K562 (cell line): Measurements from ENCODE around the gene CLDN15. TPM values are rescaled to one million over a fixed set of nuclear protein-coding genes. Genes with fewer than 3 reads are reported as not detected.

Experiments
- CEBPG ChIP-seq, 3 experiments: fragments of 200-800 bp in 1 of 3; sonication (Bioruptor generic) in 1 of 3; sonication (generic) in 1 of 3; formaldehyde crosslinking in 1 of 3; IDR thresholded peaks in 2 of 3; conservative IDR thresholded peaks in 1 of 3; 2 replicates each; pipeline versions ENCODE4 v1.6.1 to v1.8.0; 2016 to 2022; ENCODE audit warnings: missing compliant biosample characterization in 2 of 3, missing genetic modification characterization in 2 of 3, mild to moderate bottlenecking in 1 of 3, missing genetic modification reagents in 1 of 3
- COPS2 ChIP-seq: fragments of 450-650 bp; conservative IDR thresholded peaks from 2 replicates; pipeline ENCODE4 v1.6.1; 2016; ENCODE audit warnings: mild to moderate bottlenecking, moderate library complexity
- FOS ChIP-seq: IDR thresholded peaks from 3 replicates; pipeline ENCODE4 v1.6.1; 2011; ENCODE audit not compliant: insufficient read length; ENCODE audit errors: extremely low read depth
- KHSRP ChIP-seq: fragments of 450-650 bp; IDR thresholded peaks from 2 replicates; pipeline ENCODE4 v1.6.1; 2017
- KLF1 ChIP-seq: fragments of 450-650 bp; IDR thresholded peaks from 2 replicates; pipeline ENCODE4 v1.6.1; 2016; ENCODE audit warnings: missing genetic modification characterization, missing compliant biosample characterization
- LEF1 ChIP-seq: fragments of 450-650 bp; IDR thresholded peaks from 2 replicates; pipeline ENCODE4 v1.6.1; 2016; ENCODE audit warnings: mild to moderate bottlenecking
- NEUROD1 ChIP-seq: fragments of 150-350 bp; IDR thresholded peaks from 2 replicates; pipeline ENCODE4 v1.6.1; 2014; ENCODE audit warnings: borderline replicate concordance, low read length, low read depth; ENCODE audit not compliant: partially characterized antibody
- NONO ChIP-seq, 2 experiments: fragments of 200-400 bp in 1 of 2; fragments of 450-650 bp in 1 of 2; formaldehyde crosslinking in 1 of 2; IDR thresholded peaks; 2 replicates each; pipeline ENCODE4 v1.6.1; 2017; ENCODE audit warnings: low read depth in 2 of 2, mild to moderate bottlenecking in 2 of 2, moderate library complexity in 2 of 2, low read length in 1 of 2
- POLR2AphosphoS5 ChIP-seq: IDR thresholded peaks from 2 replicates; pipeline ENCODE4 v1.6.1; 2011; ENCODE audit warnings: mild to moderate bottlenecking, low read depth, low read length, moderate library complexity; ENCODE audit not compliant: control insufficient read depth, insufficient read depth
- POU5F1 ChIP-seq: fragments of 150-350 bp; IDR thresholded peaks from 2 replicates; pipeline ENCODE4 v1.6.1; 2014; ENCODE audit warnings: borderline replicate concordance, low read length, low read depth, mild to moderate bottlenecking; ENCODE audit not compliant: partially characterized antibody
- RCOR1 ChIP-seq, 2 experiments: IDR thresholded peaks; 2 replicates each; pipeline ENCODE4 v1.6.1; 2012; ENCODE audit warnings: low read depth in 2 of 2, low read length in 2 of 2, borderline replicate concordance in 1 of 2, improper control_type of control experiment in 1 of 2
- TAF1 ChIP-seq: IDR thresholded peaks from 2 replicates; pipeline ENCODE4 v1.6.1; 2011; ENCODE audit warnings: mild to moderate bottlenecking, low read length, moderate library complexity; ENCODE audit not compliant: insufficient read depth, control insufficient read depth, severe bottlenecking; ENCODE audit errors: extremely low read depth
- ZNF436 ChIP-seq: fragments of 250-450, 450-650 bp; sonication (Bioruptor Pico); formaldehyde crosslinking; IDR thresholded peaks from 2 replicates; pipeline ENCODE4 v1.7.0; 2020; ENCODE audit warnings: mild to moderate bottlenecking
- ZNF551 ChIP-seq: fragments of 250-450 bp; sonication (Bioruptor Pico); IDR thresholded peaks from 2 replicates; pipeline ENCODE4 v1.5.0; 2021; ENCODE audit warnings: mild to moderate bottlenecking, moderate library complexity
- ZNF57 ChIP-seq: fragments of 450-650 bp; formaldehyde crosslinking; IDR thresholded peaks from 2 replicates; pipeline ENCODE4 v1.4.0; 2020; ENCODE audit warnings: mild to moderate bottlenecking, moderate library complexity
- ZNF586 ChIP-seq: fragments of 450-650 bp; formaldehyde crosslinking; conservative IDR thresholded peaks from 2 replicates; pipeline ENCODE4 v1.4.0; 2020; ENCODE audit warnings: mild to moderate bottlenecking, moderate library complexity
- polyA plus RNA-seq, 8 experiments: library from polyadenylated mRNA; depleted of rRNA in 4 of 8; stranded (reverse) in 5 of 8; unstranded in 3 of 8; fragments of >200 nt; fragmentation: Nextera tagmentation in 2 of 8; fragmentation: Illumina TruSeq in 1 of 8; extraction: Ambion mirVana in 2 of 8; extraction: Trizol in 1 of 8; gene quantifications; 2 replicates each; pipeline versions ENCODE4 v1.2.1 to v1.2.3, GENCODE V29; 2011 to 2014; ENCODE audit warnings: inconsistent platforms in 1 of 8, missing spikeins in 1 of 8
- total RNA-seq, 7 experiments: library from RNA; depleted of rRNA in 6 of 7; stranded (reverse); fragments of >200 nt in 6 of 7; fragmentation: Illumina TruSeq in 2 of 7; extraction: Trizol in 2 of 7; gene quantifications; 2 replicates each; pipeline versions ENCODE4 v1.2.1 to v1.2.3, GENCODE V29; 2011 to 2021; ENCODE audit warnings: low replicate concordance in 1 of 7
- TF ChIP-seq, protein P1 (sequence below): sonication (generic); formaldehyde crosslinking; IDR thresholded peaks from 2 replicates; pipeline ENCODE4 v1.8.0; 2022; ENCODE audit warnings: missing genetic modification reagents, mild to moderate bottlenecking, borderline replicate concordance
- TF ChIP-seq, protein P2 (sequence below): fragments of 200-800 bp; sonication (Bioruptor generic); IDR thresholded peaks from 2 replicates; pipeline ENCODE4 v1.6.1; 2017; ENCODE audit warnings: missing genetic modification characterization, missing compliant biosample characterization
- TF ChIP-seq, protein P3 (sequence below): fragments of 450-650 bp; IDR thresholded peaks from 2 replicates; pipeline ENCODE4 v1.6.1; 2018; ENCODE audit not compliant: partially characterized antibody

CLDN15 gene
- total and polyA plus RNA-seq, 9 of the 15 experiments (the other 6 are each of a cell fraction or from before 2014, with no cell fraction given) = 0.32 to 14.5 (median 7.4) TPM

- TF ChIP-seq, protein P1, sequence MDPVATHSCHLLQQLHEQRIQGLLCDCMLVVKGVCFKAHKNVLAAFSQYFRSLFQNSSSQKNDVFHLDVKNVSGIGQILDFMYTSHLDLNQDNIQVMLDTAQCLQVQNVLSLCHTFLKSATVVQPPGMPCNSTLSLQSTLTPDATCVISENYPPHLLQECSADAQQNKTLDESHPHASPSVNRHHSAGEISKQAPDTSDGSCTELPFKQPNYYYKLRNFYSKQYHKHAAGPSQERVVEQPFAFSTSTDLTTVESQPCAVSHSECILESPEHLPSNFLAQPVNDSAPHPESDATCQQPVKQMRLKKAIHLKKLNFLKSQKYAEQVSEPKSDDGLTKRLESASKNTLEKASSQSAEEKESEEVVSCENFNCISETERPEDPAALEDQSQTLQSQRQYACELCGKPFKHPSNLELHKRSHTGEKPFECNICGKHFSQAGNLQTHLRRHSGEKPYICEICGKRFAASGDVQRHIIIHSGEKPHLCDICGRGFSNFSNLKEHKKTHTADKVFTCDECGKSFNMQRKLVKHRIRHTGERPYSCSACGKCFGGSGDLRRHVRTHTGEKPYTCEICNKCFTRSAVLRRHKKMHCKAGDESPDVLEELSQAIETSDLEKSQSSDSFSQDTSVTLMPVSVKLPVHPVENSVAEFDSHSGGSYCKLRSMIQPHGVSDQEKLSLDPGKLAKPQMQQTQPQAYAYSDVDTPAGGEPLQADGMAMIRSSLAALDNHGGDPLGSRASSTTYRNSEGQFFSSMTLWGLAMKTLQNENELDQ (CRISPR knock-in tag) = no peak
- TF ChIP-seq, protein P2, sequence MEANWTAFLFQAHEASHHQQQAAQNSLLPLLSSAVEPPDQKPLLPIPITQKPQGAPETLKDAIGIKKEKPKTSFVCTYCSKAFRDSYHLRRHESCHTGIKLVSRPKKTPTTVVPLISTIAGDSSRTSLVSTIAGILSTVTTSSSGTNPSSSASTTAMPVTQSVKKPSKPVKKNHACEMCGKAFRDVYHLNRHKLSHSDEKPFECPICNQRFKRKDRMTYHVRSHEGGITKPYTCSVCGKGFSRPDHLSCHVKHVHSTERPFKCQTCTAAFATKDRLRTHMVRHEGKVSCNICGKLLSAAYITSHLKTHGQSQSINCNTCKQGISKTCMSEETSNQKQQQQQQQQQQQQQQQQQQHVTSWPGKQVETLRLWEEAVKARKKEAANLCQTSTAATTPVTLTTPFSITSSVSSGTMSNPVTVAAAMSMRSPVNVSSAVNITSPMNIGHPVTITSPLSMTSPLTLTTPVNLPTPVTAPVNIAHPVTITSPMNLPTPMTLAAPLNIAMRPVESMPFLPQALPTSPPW (CRISPR knock-in tag) = peak; percentile 93
- TF ChIP-seq TAF1 = peak; percentile 89
- TF ChIP-seq POLR2AphosphoS5 = peak; percentile 92
- TF ChIP-seq NONO (IDR thresholded peaks at IDR 0.05; ENCODE audit: low read depth in 2 of 2, low read length in 1 of 2) = no peak
- peak; percentile 22 for TF ChIP-seq NEUROD1
- TF ChIP-seq RCOR1 (IDR thresholded peaks at IDR 0.05; ENCODE audit: borderline replicate concordance in 1 of 2, low read depth in 2 of 2, low read length in 2 of 2) = 0 out of 4 replicates have a peak, but pooled peaks of 1 of the 2 experiments have one; percentile 1
- peak; percentile 46 for TF ChIP-seq POU5F1
- no peak for TF ChIP-seq ZNF586 (CRISPR knock-in tag)
- no peak for TF ChIP-seq ZNF57 (CRISPR knock-in tag)
- TF ChIP-seq KLF1 (tag) = 0 out of 2 replicates have a peak, but pooled peaks have one; percentile 26
- TF ChIP-seq, protein P3, sequence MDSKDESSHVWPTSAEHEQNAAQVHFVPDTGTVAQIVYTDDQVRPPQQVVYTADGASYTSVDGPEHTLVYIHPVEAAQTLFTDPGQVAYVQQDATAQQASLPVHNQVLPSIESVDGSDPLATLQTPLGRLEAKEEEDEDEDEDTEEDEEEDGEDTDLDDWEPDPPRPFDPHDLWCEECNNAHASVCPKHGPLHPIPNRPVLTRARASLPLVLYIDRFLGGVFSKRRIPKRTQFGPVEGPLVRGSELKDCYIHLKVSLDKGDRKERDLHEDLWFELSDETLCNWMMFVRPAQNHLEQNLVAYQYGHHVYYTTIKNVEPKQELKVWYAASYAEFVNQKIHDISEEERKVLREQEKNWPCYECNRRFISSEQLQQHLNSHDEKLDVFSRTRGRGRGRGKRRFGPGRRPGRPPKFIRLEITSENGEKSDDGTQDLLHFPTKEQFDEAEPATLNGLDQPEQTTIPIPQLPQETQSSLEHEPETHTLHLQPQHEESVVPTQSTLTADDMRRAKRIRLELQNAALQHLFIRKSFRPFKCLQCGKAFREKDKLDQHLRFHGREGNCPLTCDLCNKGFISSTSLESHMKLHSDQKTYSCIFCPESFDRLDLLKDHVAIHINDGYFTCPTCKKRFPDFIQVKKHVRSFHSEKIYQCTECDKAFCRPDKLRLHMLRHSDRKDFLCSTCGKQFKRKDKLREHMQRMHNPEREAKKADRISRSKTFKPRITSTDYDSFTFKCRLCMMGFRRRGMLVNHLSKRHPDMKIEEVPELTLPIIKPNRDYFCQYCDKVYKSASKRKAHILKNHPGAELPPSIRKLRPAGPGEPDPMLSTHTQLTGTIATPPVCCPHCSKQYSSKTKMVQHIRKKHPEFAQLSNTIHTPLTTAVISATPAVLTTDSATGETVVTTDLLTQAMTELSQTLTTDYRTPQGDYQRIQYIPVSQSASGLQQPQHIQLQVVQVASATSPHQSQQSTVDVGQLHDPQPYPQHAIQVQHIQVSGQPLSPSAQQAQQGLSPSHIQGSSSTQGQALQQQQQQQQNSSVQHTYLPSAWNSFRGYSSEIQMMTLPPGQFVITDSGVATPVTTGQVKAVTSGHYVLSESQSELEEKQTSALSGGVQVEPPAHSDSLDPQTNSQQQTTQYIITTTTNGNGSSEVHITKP = no peak
- no peak for TF ChIP-seq KHSRP
- no peak for TF ChIP-seq ZNF551 (CRISPR knock-in tag)
- no peak for TF ChIP-seq CEBPG (CRISPR knock-in tag; IDR thresholded peaks at IDR 0.05)
- TF ChIP-seq CEBPG (tag; conservative IDR thresholded peaks at IDR 0.05 in 1 of 2, IDR thresholded peaks at IDR 0.05 in 1 of 2) = peak; percentile 83 to 85
- peak; percentile 32 for TF ChIP-seq FOS
- no peak for TF ChIP-seq LEF1
- no peak for TF ChIP-seq ZNF436
- no peak for TF ChIP-seq COPS2
Observed at GRCh38 chr7:101251871-101252659, 14.5 kb upstream of the CLDN15 start (continued).
